ENCODE measurements around the gene KCNB1. TPM values are rescaled to one million over a fixed set of nuclear protein-coding genes. Genes with fewer than 3 reads are reported as not detected.

Gene KCNB1
- total and polyA plus RNA-seq, 2 of the 4 experiments (the other 2 are of a cell fraction) = 0.05 TPM; not detected in 1

GRCh38 chr20:49481116-49481515, 1.4 kb downstream of the KCNB1 start:
- Histone ChIP-seq H2AK9ac (replicated peaks; ENCODE audit: low read depth, low read length, poor library complexity) (no peak overlapping the region), H3K4me2 (ENCODE audit: low read depth, low read length) (no peak overlapping the region), H2BK20ac (ENCODE audit: low read depth, low read length) (no peak overlapping the region), H3K56ac (ENCODE audit: extremely low read depth, insufficient read depth, low read length) (no peak overlapping the region), H3K4me1 (ENCODE audit: control insufficient read depth, insufficient read depth, low read length) (no peaks in the 10 kb centered on the region), H2BK15ac (ENCODE audit: low read depth, low read length) (no peak overlapping the region), H4K5ac (ENCODE audit: low read depth, low read length) (no peak overlapping the region), H3K14ac (replicated peaks; ENCODE audit: low read depth, low read length) (no peak overlapping the region), H3K9me3 (ENCODE audit: control insufficient read depth, insufficient read depth, low read length) (0 out of 2 replicates have a peak, but pooled peaks cover 2% of the 10 kb centered on the region), H2BK5ac (ENCODE audit: low read depth, low read length, poor library complexity, severe bottlenecking) (no peak overlapping the region), H2AFZ (replicated peaks; ENCODE audit: low read length, poor library complexity) (no peak overlapping the region), H2AK5ac (ENCODE audit: low read depth, low read length) (no peak overlapping the region), H4K8ac (ENCODE audit: low read depth in 2 of 2, low read length in 2 of 2) (no peak overlapping the region), H3K4ac (ENCODE audit: low read depth, low read length) (no peak overlapping the region), H3K36me3 (ENCODE audit: control insufficient read depth, insufficient read depth, low read length) (no peaks in the 10 kb centered on the region), H3K27me3 (ENCODE audit: control insufficient read depth, insufficient read depth, low read length) (peaks cover 67% of the 10 kb centered on the region), H3K4me3 (ENCODE audit: insufficient read depth, low read depth, low read length) (no peak overlapping the region), H3K9ac (ENCODE audit: low read depth, low read length) (no peak overlapping the region), H2BK120ac (ENCODE audit: low read depth, low read length) (no peak overlapping the region), H3K79me1 (ENCODE audit: low read depth in 1 of 2, low read length in 2 of 2) (no peaks in the 10 kb centered on the region), H3K9me1 (ENCODE audit: insufficient read depth, low read length) (0 out of 2 replicates have a peak, but pooled peaks cover 3% of the 10 kb centered on the region), H4K91ac (ENCODE audit: insufficient read depth, low read depth, low read length) (no peak overlapping the region), H3K27ac (ENCODE audit: insufficient read depth, low read length) (no peak overlapping the region), H3K18ac (ENCODE audit: low read depth, low read length) (no peak overlapping the region), H4K20me1 (ENCODE audit: insufficient read depth, low read length) (0 out of 2 replicates have a peak, but pooled peaks cover 6% of the 10 kb centered on the region), H3K23ac (ENCODE audit: low read depth, low read length) (no peak overlapping the region)
- CTCF ChIA-PET = no interaction called here
- DNase-seq (no peak), ATAC-seq (ENCODE audit: low read depth) (no peak)
- dilution Hi-C loops (cut with HindIII; ENCODE audit: low sequenced_read_pairs, unreplicated experiment) (no loop called here), in situ Hi-C loops (cut with MboI; ENCODE audit: low sequenced_read_pairs) (no loop called here), intact Hi-C loops (cut with micrococcal nuclease) (loop anchor here (5.0 to 10.0 kb wide), 2 partner anchors 51 to 96 kb away; no protein-coding TSS in a partner anchor)
- BruUV-seq (replicated peaks) = no TSS peak
- POLR2A ChIA-PET (ENCODE audit: unreplicated experiment) = no interaction called here
- WGBS, 2 experiments (ENCODE audit: extremely low coverage in 2 of 2, insufficient read length in 1 of 2) = no CpG with 5 or more reads among the region's 3 CpGs
- no peak for TF ChIP-seq MAZ (IDR thresholded peaks at IDR 0.05; ENCODE audit: borderline replicate concordance, low read depth, low read length)
- TF ChIP-seq CEBPB (IDR thresholded peaks at IDR 0.05; ENCODE audit: low read depth, low read length) = no peak

All from IMR-90 (cell line).